NCI-H748 (cell line): ENCODE measurements around the gene TPRKB.
"Not testable (repeated sequence)": the region's sequence is repeated elsewhere in the genome, so short reads cannot be mapped to it uniquely, and the experiment has no call there.

Experiments used
- DNase-seq: peaks from one replicate; lab custom pipeline; 2025; ENCODE audit not compliant: unreplicated experiment; lab: John Stamatoyannopoulos, UW

TPRKB gene

GRCh38 chr2:73740767-73741166, 3.6 kb upstream of the TPRKB start:
- DNase-seq, result no peak

- DNase-seq, result no peak
These were observed 2.0 kb upstream of the TPRKB start for GRCh38 chr2:73739101-73739500.

GRCh38 chr2:73736378-73736777, 767 bp downstream of the TPRKB start:
- DNase-seq, result no peak

GRCh38 chr2:73730810-73731209, 6.3 kb downstream of the TPRKB start:
- DNase-seq, result no peak

- DNase-seq, result no peak
These were observed 8.4 kb downstream of the TPRKB start for GRCh38 chr2:73728711-73729110.

GRCh38 chr2:73728043-73728442, 9.1 kb downstream of the TPRKB start:
- DNase-seq, result no peak

GRCh38 chr2:73726657-73727056, 10.5 kb downstream of the TPRKB start:
- DNase-seq, result not testable (repeated sequence)

GRCh38 chr2:73718851-73719621, 18.1 kb downstream of the TPRKB start:
- DNase-seq, result no peak

- DNase-seq, result no peak
These were observed 18.7 kb downstream of the TPRKB start for GRCh38 chr2:73718421-73718820.

- not testable (repeated sequence) for DNase-seq
These were observed 19.4 kb downstream of the TPRKB start for GRCh38 chr2:73717695-73718094.

GRCh38 chr2:73717251-73717606, 19.9 kb downstream of the TPRKB start:
- DNase-seq, result no peak

- DNase-seq, result no peak
These were observed 20.4 kb downstream of the TPRKB start for GRCh38 chr2:73716543-73717250.

GRCh38 chr2:73714091-73714490, 23.1 kb downstream of the TPRKB start:
- no peak for DNase-seq

GRCh38 chr2:73708527-73708926, 28.6 kb downstream of the TPRKB start:
- DNase-seq, result no peak

- DNase-seq, result no peak
These were observed 29.5 kb downstream of the TPRKB start for GRCh38 chr2:73707636-73708035.

- DNase-seq, result no peak
These were observed 30.1 kb downstream of the TPRKB start for GRCh38 chr2:73707058-73707457.

- no peak for DNase-seq
These were observed 32.1 kb downstream of the TPRKB start for GRCh38 chr2:73705091-73705490.

- no peak for DNase-seq
These were observed 32.9 kb downstream of the TPRKB start for GRCh38 chr2:73704285-73704684.

GRCh38 chr2:73703675-73704074, 33.5 kb downstream of the TPRKB start:
- no peak for DNase-seq

- not testable (repeated sequence) for DNase-seq
These were observed 34.2 kb downstream of the TPRKB start for GRCh38 chr2:73702852-73703493.

- no peak for DNase-seq
These were observed 35.0 kb downstream of the TPRKB start for GRCh38 chr2:73701968-73702665.

GRCh38 chr2:73701448-73701765, 35.7 kb downstream of the TPRKB start:
- not testable (repeated sequence) for DNase-seq
